NCI-H748 (cell line): ENCODE results near the gene RNLS.

Experiments used
- DNase-seq: peaks from one replicate; lab custom pipeline; 2025; ENCODE audit not compliant: unreplicated experiment; lab: John Stamatoyannopoulos, UW

Gene RNLS

DNA sequence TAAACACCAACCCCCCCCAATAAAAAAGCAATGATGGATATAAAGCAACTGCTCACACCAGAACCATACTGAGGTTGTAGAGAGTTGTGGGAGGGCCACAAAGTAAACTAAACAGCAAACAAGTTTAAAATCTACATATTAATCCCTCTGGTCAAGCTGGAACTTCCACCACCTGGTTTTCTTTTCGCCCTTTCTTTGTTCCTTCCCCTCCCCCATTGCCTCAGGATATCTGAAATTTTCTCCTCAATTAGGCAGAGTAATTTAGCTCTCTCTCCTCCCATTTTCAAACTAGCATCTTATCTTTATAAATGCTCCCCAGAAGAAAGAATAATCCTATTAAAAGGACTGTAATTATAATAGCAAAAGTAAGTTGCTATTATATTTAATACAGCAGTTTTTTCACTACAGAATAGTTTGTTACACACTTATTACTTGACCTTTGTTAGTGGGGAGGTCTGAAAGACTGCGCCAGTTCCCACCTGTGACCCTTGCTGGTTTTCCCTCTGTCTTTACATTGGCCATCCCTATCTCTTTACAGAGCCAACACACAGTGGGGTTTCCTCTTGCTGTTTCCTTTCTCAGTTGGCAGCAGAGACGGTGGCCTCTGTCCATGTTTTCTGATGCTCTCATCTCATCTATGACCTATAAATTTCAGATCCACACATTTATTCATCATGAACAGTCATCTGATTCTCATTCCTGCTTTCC is 235.4 kb downstream of the RNLS start:
- no peak for DNase-seq

DNA sequence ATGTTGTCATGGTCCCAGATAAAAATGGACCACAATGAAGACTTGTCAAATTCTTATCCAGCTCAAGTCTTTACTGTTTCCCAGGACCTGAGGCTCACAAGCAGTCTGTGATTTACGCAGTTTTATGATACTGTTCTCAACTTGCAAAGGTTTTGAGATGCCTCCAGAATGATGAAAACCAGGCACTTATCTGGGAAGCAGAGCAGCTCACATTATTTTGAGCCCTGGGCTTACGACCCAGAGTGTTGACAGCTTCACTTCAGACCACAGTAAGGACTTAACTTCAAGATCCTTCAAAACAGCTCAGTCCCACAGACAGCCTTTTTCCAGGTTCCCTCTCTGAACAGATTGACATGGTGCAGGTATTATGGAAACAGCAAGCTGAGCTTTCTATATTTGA is 236.1 kb downstream of the RNLS start:
- DNase-seq = no peak

DNA sequence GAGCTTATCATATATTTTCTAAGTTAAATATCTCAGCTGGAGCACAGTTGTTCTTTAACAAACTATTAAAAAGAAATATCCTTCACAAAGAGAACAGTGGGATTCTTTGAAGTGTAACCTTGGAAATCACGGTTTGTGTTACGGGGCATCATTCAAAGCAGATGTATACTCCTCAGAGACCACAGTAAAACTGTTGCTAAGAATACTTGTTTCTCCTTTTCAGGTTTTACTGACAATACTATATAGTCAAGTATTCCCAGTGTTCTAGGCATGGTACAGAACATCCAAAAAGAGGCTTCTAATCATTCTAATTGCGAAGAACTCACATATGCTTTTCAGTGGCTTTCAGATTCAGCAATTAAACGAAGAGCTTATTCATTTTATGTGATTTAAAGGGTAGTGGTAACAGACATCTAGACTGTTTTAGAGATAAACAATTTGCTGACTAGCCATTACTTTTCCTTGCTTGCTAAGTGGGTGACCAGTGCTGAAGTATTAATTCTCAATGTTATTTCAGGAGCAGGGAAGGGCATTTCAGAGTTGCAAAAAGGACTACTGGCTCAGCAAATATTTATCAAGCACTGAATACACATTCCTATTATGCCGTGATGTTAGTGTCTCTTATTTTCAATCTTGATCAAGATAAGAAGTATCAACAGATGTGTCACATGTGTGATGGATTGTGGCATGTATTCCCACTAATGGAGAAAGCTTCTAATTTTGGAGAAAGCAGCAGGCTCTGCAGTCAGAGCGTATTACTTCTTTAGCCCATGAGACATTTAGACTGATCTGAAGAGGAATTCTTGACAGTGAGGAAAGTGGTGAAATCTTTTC is 236.8 kb downstream of the RNLS start:
- no peak for DNase-seq

DNA sequence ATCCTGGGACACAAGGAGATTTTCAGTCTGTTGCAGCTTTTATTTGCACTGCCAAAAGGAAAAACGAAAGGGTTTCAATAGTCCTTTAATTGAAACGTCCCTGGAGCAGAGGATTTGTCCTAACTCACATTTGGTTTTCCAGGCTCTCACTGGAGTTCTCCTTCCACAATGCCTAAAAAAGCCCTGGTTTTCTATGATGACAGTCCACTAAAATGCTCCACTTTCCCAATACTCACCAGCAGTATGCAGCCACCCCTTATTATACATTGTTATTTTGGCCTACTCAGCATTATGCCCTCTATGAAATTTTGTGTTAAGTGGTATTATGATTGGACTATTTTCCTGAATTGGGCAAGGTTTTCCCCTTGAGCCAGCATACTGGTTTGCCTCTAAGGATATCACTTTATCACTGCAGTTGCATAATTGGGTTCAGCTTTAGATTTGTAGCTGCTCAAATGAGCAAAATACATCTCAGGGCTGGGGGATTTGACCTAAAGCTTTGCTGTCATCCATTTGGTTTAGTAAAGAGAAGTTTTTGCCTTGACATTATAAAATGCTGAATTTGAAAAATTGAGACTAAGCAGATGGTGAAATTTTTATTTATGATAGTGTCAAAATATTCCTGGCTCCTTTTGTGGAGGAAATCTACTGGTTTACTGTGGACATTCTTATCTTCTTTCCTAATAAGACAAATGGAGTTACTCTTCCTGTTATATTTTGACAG is 239.2 kb downstream of the RNLS start:
- no peak for DNase-seq

DNA sequence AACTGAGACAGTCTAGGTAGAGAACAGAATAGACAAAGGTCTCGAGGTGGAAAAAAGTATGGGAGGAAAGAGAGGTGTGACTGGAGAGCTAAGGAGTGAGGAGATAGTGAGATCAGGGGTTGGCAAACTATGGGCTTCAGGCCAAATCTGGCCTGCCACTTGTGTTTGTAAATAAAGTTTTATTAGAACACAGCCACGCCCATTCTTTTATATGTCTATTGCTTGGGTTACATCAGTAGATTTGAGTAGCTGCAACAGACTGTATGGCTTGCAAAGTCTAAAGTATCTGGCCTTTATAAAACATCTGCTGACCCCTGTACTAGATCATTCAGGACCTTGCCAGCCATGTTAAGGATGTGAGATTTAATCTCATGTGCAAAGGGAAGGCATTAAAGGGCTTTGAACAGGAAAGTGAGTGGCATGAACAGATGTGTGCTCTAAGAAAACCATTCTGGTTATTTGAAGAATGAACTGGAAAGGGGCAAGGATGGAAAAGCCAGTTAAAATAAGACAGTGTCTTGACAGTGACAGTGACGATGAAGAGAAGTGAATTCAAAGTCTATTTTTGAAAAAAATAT is 240.3 kb downstream of the RNLS start:
- DNase-seq = no peak

DNA sequence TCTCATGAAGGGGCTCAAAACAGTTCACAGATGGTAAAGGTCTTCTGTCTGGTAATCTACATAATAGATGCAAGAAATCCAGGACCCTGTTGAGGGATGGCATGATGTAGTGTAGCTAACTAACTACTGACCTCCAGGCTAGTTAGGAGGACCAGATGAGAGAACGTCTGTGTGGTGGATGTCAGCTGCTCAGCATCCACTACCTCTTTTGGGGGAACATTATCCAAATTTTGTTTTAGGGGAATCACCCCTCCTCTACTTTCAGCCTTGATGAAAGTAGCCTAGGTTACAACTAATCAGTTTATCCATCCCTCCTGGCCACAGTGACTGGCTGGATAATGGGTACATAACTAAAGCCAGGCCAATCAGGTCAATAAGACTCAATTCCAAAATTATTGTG is 246.0 kb downstream of the RNLS start:
- DNase-seq = no peak

DNA sequence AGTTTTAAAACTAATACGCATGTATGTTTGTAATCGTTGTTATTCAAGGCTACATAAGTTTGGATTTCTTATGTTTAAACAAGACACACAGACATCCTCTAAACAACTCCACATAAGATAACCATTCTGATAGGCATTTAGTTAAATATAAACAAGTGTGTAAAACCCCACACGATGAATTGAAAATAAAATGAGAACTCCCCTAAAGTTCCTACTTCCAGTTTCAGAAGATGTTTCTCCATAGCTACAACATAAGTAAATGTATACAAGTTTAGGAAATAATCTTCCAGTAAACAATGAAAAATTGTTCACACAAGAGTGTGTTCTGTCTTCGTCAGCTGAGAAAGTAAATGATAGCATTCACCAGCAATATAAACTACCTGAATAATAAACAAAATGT is 246.8 kb downstream of the RNLS start:
- no peak for DNase-seq

DNA sequence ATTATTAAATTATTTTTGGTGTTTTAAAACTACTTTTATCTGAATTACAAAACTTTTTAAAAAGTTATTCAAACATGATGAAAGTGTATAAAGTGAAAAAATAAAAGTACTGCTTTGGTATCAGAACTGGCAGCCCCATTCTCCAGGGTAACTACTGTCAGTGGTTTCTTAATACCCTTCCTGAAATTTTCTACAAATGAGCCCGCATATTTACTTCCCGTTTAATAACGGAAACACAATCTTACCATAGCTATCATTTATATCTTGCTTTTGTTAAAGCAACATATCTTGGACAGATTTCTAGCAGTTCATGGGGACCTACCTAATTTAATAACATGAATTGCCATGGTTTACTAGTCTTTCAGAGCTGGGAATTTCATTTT is 249.9 kb downstream of the RNLS start:
- DNase-seq = no peak

DNA sequence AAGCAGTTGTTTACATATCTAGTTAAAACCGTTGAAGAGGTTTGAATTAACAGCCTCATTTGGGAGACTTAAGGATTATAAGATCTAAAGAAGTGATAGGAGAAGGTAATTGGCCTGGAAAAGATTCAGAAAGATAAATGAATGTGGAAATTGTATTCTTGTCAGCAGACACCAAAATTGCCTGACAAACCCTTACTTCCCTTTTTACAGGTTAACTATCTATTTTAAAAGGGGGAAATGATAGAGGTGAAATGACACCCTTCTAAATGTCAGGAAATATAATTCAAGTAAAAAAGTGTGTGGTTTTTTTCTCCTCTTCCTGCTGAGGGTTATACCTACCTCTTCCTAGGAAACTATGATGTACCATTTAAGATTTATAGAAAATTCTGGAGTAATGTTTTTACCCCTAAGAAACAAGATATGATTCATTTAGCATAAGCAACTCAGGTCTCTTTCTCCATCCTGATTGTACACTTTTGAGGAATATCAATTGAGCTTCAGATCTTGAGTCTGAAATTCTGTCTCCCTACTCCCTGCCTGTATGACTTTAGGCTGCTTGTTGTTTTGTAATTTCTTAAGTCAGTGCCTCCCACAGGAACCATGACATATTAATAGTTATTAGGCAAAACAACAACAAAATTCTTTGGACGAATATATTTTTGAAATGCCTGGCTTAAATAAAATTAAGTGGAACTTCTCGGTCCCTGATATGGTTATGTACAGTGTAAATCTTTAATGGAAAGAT is 250.4 kb downstream of the RNLS start:
- DNase-seq = no peak

DNA sequence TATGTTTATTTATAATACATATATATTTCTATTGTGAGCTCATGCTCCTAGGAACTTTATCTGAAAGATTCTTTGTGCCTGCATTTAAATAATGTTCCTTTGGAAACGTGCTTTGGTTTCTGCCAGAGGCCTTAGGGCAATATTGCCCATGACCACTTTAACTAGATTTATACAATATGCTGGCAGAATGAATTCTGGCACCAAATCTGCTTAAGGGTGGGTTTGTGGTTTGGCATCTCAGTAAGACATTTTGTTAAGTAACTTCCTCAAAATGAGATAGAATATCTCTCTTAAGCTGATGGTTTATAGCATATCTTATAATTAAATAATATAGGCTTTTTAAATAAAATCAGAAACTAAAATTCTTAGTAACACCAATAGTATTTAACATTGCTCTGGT is 252.9 kb downstream of the RNLS start:
- DNase-seq = no peak

DNA sequence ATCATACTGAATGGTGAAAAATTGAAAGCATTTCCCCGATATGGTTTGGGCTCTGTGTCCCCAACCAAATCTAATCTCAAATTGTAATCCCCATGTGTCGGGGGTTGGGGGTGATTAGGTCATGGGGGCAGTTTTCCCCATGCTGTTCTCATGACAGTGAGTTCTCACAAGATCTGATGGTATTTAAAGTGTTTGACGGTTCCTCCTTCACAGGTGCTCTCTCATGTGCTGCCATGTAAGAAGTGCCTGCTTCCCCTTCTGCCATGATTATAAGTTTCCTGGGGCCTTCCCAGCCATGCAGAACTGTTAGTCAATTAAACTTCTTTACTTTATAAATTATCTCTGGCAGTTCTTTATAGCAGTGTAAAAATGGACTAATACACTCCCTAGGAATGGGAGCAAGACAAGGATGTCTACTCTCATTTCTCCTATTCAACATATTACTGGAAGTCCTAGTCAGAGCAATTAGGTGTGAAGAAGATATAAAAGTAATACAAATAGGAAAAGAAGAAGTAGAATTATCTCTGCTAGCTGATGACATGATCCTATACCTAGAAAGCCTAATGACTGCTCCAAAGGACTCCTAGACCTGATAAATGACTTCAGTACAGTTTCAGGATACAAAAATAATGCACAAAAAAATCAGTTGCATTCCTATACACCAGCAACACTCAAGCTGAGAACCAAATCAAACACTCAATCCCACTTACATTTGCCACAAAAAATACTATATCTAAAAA is 260.6 kb downstream of the RNLS start:
- no peak for DNase-seq

DNA sequence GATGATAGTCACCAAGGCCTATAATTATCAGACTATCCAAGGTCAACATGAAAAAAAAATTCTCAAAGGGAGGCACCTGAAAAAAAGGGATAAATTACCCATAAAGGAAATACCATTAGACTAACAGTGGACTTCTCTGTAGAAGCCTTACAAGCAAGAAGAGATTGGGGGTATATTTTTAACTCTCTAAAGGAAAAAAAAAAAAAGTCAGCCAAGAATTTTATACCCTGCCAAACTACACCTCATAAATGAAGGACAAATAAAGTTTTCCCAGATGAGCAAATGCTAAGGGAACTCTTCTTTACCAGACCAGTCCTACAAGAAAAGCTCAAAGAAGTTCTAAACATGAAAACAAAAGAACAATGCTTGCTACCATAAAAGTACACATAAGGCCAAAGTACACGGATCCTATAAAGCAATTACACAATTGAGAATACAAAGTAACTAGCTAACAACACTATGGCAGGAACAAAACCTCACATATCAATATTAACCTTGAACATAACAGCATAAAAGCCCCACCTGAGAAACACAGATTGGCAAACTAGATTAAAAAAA is 263.1 kb downstream of the RNLS start:
- no peak for DNase-seq

DNA sequence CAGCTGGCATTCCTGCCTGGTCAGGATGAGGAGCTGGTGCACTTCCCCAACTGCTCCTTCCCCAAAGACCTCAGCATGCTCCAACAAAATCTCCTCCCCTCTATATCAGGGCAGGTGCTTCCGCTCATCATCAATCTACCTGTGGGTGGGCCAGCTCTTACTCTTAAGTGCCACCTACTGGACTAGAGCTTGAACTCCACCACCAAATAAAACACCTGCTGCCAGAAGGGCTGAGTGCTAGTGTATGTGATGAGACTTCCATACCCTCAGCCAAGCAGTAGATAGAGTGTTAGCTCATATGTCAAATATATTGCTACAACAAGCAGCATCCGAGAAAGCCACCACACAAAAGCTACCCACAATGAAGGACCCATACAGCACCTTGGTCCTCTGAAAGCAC is 264.3 kb downstream of the RNLS start:
- DNase-seq = peak; percentile 14

DNA sequence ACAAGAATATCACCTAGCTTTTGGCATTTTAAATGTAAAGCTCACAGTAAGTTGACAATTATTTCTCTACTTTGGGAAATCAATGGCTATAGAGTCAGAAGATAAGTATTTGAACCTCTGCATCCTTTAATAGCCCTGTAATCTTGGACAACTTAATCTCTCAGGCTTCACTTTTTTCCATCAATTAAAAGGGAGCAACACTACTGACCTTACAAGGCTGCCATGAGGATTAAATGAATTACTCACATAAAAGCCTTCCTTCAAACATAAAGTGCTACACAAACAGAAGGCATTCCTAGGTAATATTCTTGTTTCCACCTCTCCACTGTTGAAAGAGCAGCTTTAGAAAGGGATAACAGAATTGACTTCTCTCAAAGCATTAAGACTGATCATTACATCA is 266.0 kb downstream of the RNLS start:
- DNase-seq = no peak

DNA sequence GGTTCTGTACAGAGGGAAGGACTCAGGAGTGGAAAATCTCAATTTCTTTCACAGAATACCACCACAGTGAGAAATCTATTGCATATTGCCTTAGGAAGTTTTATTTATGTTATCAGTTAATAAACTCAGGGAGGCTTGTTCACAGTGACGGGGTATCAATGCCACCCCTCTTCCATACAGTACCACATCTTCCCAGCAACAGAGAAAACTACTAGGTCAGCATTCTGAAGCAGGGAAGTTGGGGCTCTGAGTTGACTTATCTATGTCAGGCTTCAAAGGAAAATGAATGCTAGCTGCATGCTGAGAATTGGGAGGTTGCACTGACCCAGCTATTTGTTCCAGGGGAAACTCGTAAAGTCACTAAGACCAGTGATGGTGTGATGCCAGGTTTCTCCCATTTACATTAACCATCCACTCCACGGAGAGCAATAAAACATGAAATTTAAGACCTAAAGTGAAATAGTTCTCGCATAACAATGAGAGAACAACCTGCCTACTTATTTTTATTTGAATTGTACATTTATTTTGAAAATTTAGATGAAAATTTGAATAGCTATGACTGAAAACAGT is 266.7 kb downstream of the RNLS start:
- no peak for DNase-seq

DNA sequence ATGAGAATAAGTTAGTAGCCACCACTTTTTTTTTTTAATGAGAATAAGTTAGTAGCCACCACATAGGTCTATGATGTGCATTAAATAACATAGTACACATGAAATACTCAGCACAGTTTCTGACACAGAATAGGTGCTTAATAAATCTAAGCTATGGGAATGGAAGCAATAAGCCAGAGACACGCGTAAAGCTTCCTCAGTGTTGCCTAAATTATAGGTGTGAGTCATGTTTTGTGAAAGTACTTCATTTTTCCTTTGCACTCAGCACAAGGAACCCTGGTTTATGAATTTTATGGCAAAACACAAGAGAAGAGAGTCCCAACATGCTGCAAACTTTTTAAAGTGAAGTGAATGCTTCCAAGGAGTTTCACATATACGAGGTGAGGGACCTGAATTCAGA is 267.4 kb downstream of the RNLS start:
- DNase-seq = no peak

DNA sequence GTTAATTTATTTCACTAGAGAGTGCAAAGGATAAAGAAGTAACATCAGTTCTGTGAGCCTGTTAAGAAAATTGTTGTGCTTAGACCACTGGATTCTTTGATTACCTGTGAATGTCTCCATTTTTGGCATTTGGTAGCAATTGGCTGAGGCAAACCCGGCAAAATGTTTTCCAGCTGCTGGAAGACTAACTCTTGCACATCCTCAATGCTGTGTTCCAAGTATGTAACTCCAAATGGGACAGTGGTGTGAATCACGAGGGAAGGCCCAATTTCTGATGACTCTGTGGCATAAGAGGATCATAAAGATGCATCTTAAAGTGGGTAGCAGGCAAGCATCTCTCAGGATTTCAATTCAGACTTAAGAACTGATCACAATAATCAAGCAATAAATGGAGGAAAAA is 268.8 kb downstream of the RNLS start:
- no peak for DNase-seq

DNA sequence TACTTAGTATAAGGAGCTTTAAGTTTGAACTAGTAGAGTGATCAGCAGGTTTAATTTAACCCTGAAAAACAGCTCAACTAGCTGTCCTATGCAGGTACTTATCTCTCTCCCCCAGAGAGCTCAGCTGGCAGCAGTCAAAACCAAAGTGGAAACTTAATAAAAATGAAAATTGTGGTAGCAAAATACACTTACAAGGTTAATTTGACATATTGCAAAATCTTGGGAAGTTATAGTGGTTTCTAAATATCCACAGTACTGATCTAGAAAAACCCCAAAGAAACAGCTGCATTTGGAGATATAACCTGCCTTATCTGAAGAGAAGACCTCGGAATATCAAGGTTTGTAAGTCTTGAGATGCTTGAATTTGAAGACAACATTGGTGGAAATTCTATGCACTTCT is 269.2 kb downstream of the RNLS start:
- DNase-seq = no peak

DNA sequence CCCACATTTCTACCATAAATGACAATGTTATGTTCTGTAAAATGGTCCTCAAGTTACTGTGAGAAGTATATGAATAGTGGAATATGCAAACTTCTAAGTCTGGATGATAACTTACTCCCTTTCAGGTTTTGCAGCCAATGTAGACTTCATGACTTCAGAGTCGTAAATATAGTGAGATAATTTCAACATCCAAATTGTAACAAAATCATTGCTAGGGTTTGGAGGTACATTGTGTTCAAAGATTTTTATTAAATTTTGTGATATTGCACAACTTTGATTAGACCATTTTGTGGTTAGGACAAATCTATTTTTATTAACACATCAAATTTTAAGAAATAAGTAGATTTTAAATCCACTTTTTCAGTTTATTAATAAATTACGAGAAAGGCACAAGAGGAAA is 270.3 kb downstream of the RNLS start:
- DNase-seq = no peak

DNA sequence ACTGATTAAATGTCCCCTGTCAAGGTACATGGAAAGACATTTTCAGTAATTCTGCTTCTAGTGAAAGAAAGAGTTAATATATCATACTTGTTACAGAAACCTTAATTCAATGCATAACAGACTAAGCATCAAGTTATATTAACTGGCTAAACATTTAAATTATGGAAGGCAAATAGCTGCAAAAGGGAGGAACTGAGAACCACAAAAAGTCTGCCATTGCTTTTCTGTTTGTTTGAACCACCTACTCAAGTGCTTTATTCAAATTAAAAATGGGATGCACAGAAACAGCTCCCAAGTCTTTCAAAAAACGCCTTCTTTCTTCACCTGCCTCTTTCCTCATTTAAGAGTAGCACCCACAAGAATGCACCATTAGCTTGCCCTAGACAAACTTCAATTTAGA is 271.9 kb downstream of the RNLS start:
- no peak for DNase-seq
